Spleen (tissue), 3 donors: ENCODE results near the gene HIF3A.

Experiments used
- POLR2A ChIP-seq, 3 donors: fragments of 450-650 bp; IDR thresholded peaks; one replicate each; pipeline ENCODE4 v1.5.1; 2017; ENCODE audit warnings: antibody characterized with exemption in 3 of 3, mild to moderate bottlenecking in 1 of 3
- POLR2AphosphoS5 ChIP-seq, 3 donors: sonication (generic); formaldehyde crosslinking; IDR thresholded peaks; one replicate each; pipeline ENCODE4 v1.5.1; 2017; ENCODE audit warnings: antibody characterized with exemption in 3 of 3

DNA sequence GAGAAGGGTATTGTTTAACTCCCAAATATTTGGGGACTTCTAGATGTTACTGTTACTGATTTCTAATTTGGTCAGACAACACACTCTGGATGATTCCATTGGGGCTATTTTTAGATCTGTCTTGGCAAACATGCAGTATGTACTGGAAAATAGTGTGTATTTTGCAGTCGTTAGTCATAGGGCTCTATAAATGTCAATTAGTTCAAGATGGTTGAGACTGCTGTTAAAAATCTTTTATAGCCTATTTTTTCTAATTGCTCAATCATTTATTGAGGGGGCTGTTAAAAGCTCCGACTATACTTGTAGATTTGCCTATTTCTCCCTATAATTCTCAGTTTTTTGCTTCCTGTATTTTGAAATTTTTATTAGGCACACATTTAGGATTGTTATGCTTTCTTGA lies 81.4 kb downstream of the HIF3A start:
- TF ChIP-seq POLR2A (IDR thresholded peaks at IDR 0.05) (no peak), POLR2AphosphoS5 (IDR thresholded peaks at IDR 0.05) (no peak)
